Caco-2 (cell line): Measurements from ENCODE around the gene FGF5. TPM values are rescaled to one million over a fixed set of nuclear protein-coding genes. Genes with fewer than 3 reads are reported as not detected.

Experiments used
- BruUV-seq: library from RNA; stranded (reverse); fragments of 400-500 nt; replicated peaks from 2 replicates; lab custom pipeline; 2021; lab: Mats Ljungman, UMichigan
- CTCF ChIA-PET: fragments of 300-600 bp; sonication (Branson Sonifier 250); formaldehyde crosslinking; loops from one replicate; lab custom pipeline; 2022; ENCODE audit warnings: antibody characterized with exemption; lab: Charles Lee
- POLR2A ChIA-PET: fragments of 300-600 bp; sonication (Branson Sonifier 250); formaldehyde crosslinking; loops from one replicate; lab custom pipeline; 2022; ENCODE audit warnings: antibody characterized with exemption; lab: Charles Lee
- DNase-seq, 2 experiments: peaks; one replicate each; pipeline versions ENCODE4 v3.0.0 to v3.0.0-alpha.2; 2020 to 2022
- H3K27me3 ChIP-seq: replicated peaks from 2 replicates; pipeline ENCODE4 v1.6.0; 2011; ENCODE audit warnings: low read length; ENCODE audit not compliant: control insufficient read depth, insufficient read depth
- H3K36me3 ChIP-seq: 2 replicates; pipeline ENCODE4 v1.5.1; 2011; ENCODE audit warnings: low read length; ENCODE audit not compliant: control insufficient read depth, insufficient read depth
- H3K4me1 ChIP-seq: fragments of 250-450 bp; sonication (Bioruptor Pico); 2 replicates; pipeline ENCODE4 v1.5.1; 2020; ENCODE audit warnings: mild to moderate bottlenecking
- H3K4me3 ChIP-seq: 2 replicates; pipeline ENCODE4 v1.5.1; 2011; ENCODE audit warnings: low read depth, mild to moderate bottlenecking, control low read depth, low read length
- H3K9me3 ChIP-seq: fragments of 250-450 bp; sonication (Bioruptor Pico); 2 replicates; pipeline ENCODE4 v1.5.1; 2020; ENCODE audit warnings: mild to moderate bottlenecking, moderate library complexity
- H3K27ac Mint-ChIP-seq: one replicate; pipeline ENCODE4 v1.8.0; 2022; ENCODE audit warnings: mixed read lengths; ENCODE audit not compliant: unreplicated experiment
- H3K27me3 Mint-ChIP-seq: one replicate; pipeline ENCODE4 v1.8.0; 2022; ENCODE audit warnings: mixed read lengths; ENCODE audit not compliant: insufficient read depth, unreplicated experiment
- H3K36me3 Mint-ChIP-seq: one replicate; pipeline ENCODE4 v1.8.0; 2022; ENCODE audit warnings: mild to moderate bottlenecking, mixed read lengths; ENCODE audit not compliant: insufficient read depth, unreplicated experiment
- H3K4me1 Mint-ChIP-seq: one replicate; pipeline ENCODE4 v1.8.0; 2022; ENCODE audit warnings: low read depth, mixed read lengths; ENCODE audit not compliant: unreplicated experiment
- H3K4me3 Mint-ChIP-seq: one replicate; pipeline ENCODE4 v1.8.0; 2022; ENCODE audit warnings: mild to moderate bottlenecking, moderate library complexity, mixed read lengths; ENCODE audit not compliant: unreplicated experiment
- H3K9me3 Mint-ChIP-seq: one replicate; pipeline ENCODE4 v1.8.0; 2022; ENCODE audit warnings: mixed read lengths; ENCODE audit not compliant: unreplicated experiment
- CTCF ChIP-seq, 2 experiments: fragments of 200-600 bp in 1 of 2; IDR thresholded peaks; 1 replicate in 1 of 2; 2 replicates in 1 of 2; pipeline versions ENCODE4 v1.5.1 to v1.8.0; 2011 to 2022; ENCODE audit warnings: antibody characterized with exemption in 1 of 2, control low read depth in 1 of 2, inconsistent platforms in 1 of 2, low read depth in 1 of 2, low read length in 1 of 2, mild to moderate bottlenecking in 1 of 2, moderate library complexity in 1 of 2; ENCODE audit not compliant: insufficient read depth in 1 of 2, severe bottlenecking in 1 of 2, unreplicated experiment in 1 of 2
- intact Hi-C: fragments of 100-400 bp; cut with micrococcal nuclease; formaldehyde crosslinking; loops from one replicate; pipeline ENCODE4 v1.10.0; 2022; ENCODE audit not compliant: unreplicated experiment
- total RNA-seq: library from RNA; stranded (reverse); gene quantifications from 2 replicates; pipeline ENCODE4 v1.2.3, GENCODE V29; 2022

Gene FGF5
- total RNA-seq, 1 experiment from 2014 or later = not detected

- H3K4me1 ChIP-seq = no peaks in the 10 kb centered on the region
- Mint-ChIP-seq H3K9me3 (no peaks in the 10 kb centered on the region), H3K4me1 (no peaks in the 10 kb centered on the region), H3K4me3 (no peak overlapping the region), H3K27me3 (peaks cover 4% of the 10 kb centered on the region), H3K36me3 (no peaks in the 10 kb centered on the region), H3K27ac (no peak overlapping the region)
- DNase-seq = no peak
- BruUV-seq = no TSS peak
- H3K36me3 ChIP-seq = no peaks in the 10 kb centered on the region
- CTCF ChIA-PET = no interaction called here
- POLR2A ChIA-PET = no interaction called here
- H3K27me3 ChIP-seq = no peaks in the 10 kb centered on the region
- TF ChIP-seq CTCF (IDR thresholded peaks at IDR 0.05; ENCODE audit: insufficient read depth in 1 of 2, low read depth in 1 of 2, low read length in 1 of 2, severe bottlenecking in 1 of 2, unreplicated experiment in 1 of 2) = no peak
- H3K9me3 ChIP-seq = no peaks in the 10 kb centered on the region; the same call in 1 of the 2 replicates
- intact Hi-C loops = no loop called here
- no peak overlapping the region for H3K4me3 ChIP-seq
Measured at GRCh38 chr4:80253510-80253909, 13.0 kb upstream of the FGF5 start.

- Mint-ChIP-seq H3K27me3 (peaks cover 7% of the 10 kb centered on the region), H3K9me3 (no peaks in the 10 kb centered on the region)
- H3K4me1 ChIP-seq = no peaks in the 10 kb centered on the region
Measured at GRCh38 chr4:80254114-80254513, 12.3 kb upstream of the FGF5 start.

GRCh38 chr4:80255329-80256095 lies 11.0 kb upstream of the FGF5 start:
- H3K36me3 Mint-ChIP-seq = no peaks in the 10 kb centered on the region
- no peaks in the 10 kb centered on the region for H3K27me3 ChIP-seq
- intact Hi-C loops = no loop called here
- no peaks in the 10 kb centered on the region for H3K36me3 ChIP-seq
- no peak overlapping the region for H3K27ac Mint-ChIP-seq
- no peaks in the 10 kb centered on the region; the same call in 1 of the 2 replicates for H3K9me3 ChIP-seq
- H3K4me3 ChIP-seq = no peak overlapping the region
- CTCF ChIA-PET = no interaction called here
- peaks cover 7% of the 10 kb centered on the region for H3K27me3 Mint-ChIP-seq
- no peaks in the 10 kb centered on the region for H3K4me1 Mint-ChIP-seq
- no peak for DNase-seq
- no peaks in the 10 kb centered on the region for H3K9me3 Mint-ChIP-seq
- POLR2A ChIA-PET = no interaction called here
- BruUV-seq = no TSS peak
- H3K4me3 Mint-ChIP-seq = no peak overlapping the region
- no peaks in the 10 kb centered on the region for H3K4me1 ChIP-seq
- TF ChIP-seq CTCF (IDR thresholded peaks at IDR 0.05; ENCODE audit: insufficient read depth in 1 of 2, low read depth in 1 of 2, low read length in 1 of 2, severe bottlenecking in 1 of 2, unreplicated experiment in 1 of 2) = no peak

More at GRCh38 chr4:80254114-80254513, 12.3 kb upstream of the FGF5 start:
- no peak for DNase-seq
- Histone ChIP-seq H3K4me3 (no peak overlapping the region), H3K36me3 (no peaks in the 10 kb centered on the region), H3K27me3 (no peaks in the 10 kb centered on the region), H3K9me3 (no peaks in the 10 kb centered on the region; the same call in 1 of the 2 replicates)
- ChIA-PET CTCF (no interaction called here), POLR2A (no interaction called here)
- Mint-ChIP-seq H3K27ac (no peak overlapping the region), H3K36me3 (no peaks in the 10 kb centered on the region), H3K4me1 (no peaks in the 10 kb centered on the region), H3K4me3 (no peak overlapping the region)
- BruUV-seq = no TSS peak
- no peak for TF ChIP-seq CTCF (IDR thresholded peaks at IDR 0.05; ENCODE audit: insufficient read depth in 1 of 2, low read depth in 1 of 2, low read length in 1 of 2, severe bottlenecking in 1 of 2, unreplicated experiment in 1 of 2)
- intact Hi-C loops = no loop called here
